Ovary (tissue), 9 donors: ENCODE measurements around the gene SERPINA9. TPM values are rescaled to one million over a fixed set of nuclear protein-coding genes. Genes with fewer than 3 reads are reported as not detected.

Experiments
- DNase-seq, 5 donors: peaks; one replicate each; pipeline ENCODE4 v3.0.0-alpha.2; 2019 to 2020
- H3K27ac ChIP-seq, 2 donors: fragments of 200-600 bp; one replicate each; pipeline versions ENCODE4 v1.5.1 to v1.8.0; 2019 to 2022
- H3K27me3 ChIP-seq: fragments of 200-600 bp; one replicate; pipeline ENCODE4 v1.8.0; 2022
- H3K36me3 ChIP-seq: fragments of 200-600 bp; sonication (generic); one replicate; pipeline ENCODE4 v1.5.1; 2019
- H3K4me1 ChIP-seq: one replicate; pipeline ENCODE4 v1.8.1; 2013; ENCODE audit warnings: mild to moderate bottlenecking, moderate library complexity; ENCODE audit not compliant: insufficient read depth
- H3K4me3 ChIP-seq: fragments of 200-600 bp; sonication (generic); one replicate; pipeline ENCODE4 v1.5.1; 2017
- H3K9me3 ChIP-seq, 2 donors: fragments of 200-600 bp in 1 of 2; sonication (generic) in 1 of 2; one replicate each; pipeline versions ENCODE4 v1.5.1 to v1.8.1; 2013 to 2019; ENCODE audit warnings: mild to moderate bottlenecking in 1 of 2, moderate library complexity in 1 of 2
- EP300 ChIP-seq: sonication (generic); formaldehyde crosslinking; IDR thresholded peaks from one replicate; pipeline ENCODE4 v1.6.1; 2017; ENCODE audit warnings: antibody characterized with exemption
- POLR2A ChIP-seq: fragments of 450-650 bp; IDR thresholded peaks from one replicate; pipeline ENCODE4 v1.6.1; 2017; ENCODE audit warnings: antibody characterized with exemption, mild to moderate bottlenecking, moderate library complexity
- WGBS, 3 donors: extraction: QIAGEN DNeasy Blood & Tissue Kit in 1 of 3; methylation state at CpG; one replicate each; pipeline versions ENCODE4 v1.1.5 to v1.1.7; 2013 to 2017; 5-methylcytosine and 5-hydroxymethylcytosine counted together
- intact Hi-C, 4 donors: fragments of 100-400 bp; cut with DNase I; formaldehyde crosslinking; loops; one replicate each; pipeline versions ENCODE4 v1.11.0 to v1.15.1; 2022 to 2023
- polyA plus RNA-seq, 2 donors: library from polyadenylated mRNA; stranded (reverse); fragments of 200-250 nt in 1 of 2; fragments of 350-450 nt in 1 of 2; fragmentation: Illumina TruSeq in 1 of 2; extraction: RNeasy Lipid Tissue Mini Kit (QIAGEN cat#74804) in 1 of 2; gene quantifications; one replicate each; pipeline ENCODE4 v1.2.3, GENCODE V29; 2013 to 2014
- total RNA-seq, 7 donors: library from RNA; depleted of rRNA in 2 of 7; stranded (reverse); fragments of >200 nt in 2 of 7; fragmentation: NEBNext Ultra II Directional in 3 of 7; extraction: Animal tissue kit (Norgen Biotek cat#: 25700) in 3 of 7; gene quantifications; one replicate each; pipeline versions ENCODE4 v1.1.0 to v1.2.4, GENCODE V29; 2016 to 2023
- TF ChIP-seq, protein P1 (sequence below), 3 donors: fragments of 450-650 bp in 2 of 3; fragments of 200-600 bp in 1 of 3; IDR thresholded peaks; one replicate each; pipeline versions ENCODE4 v1.5.1 to v1.8.0; 2016 to 2022; ENCODE audit warnings: antibody characterized with exemption in 3 of 3, mild to moderate bottlenecking in 1 of 3
- donor health status: DM: no; HTN: no; CAD: no; lungs with moderate emphysema.
- donor health status: DM: no; HTN: no; CAD: no.
- donor health status: Bipolar disorder and iron deficiency.
- donor health status: DM: yes; HTN: yes; CAD: no.
- donor health status: DM: no; HTN: no; CAD: no.
- donor health status: DM: yes; HTN: yes; CAD: no.

SERPINA9 gene
- total and polyA plus RNA-seq, 9 donors = not detected

DNA sequence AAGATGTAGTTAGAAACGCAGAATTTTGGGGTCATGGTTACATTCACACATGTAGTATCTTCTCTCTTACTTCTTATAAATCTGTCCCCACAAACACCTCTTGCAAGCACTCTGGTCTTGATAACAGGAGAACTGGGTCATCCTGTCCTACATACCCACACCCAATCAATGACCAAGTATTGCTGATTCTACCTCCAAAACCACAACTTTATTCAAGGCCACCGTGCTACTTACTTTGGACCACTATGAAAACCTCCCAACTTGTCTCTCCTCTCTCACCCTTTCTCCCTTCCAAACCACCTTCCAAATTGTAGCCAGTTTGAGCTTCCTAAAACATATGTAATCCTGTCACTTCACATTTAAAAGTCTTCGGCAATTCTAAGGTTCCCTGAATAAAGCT is 28.8 kb downstream of the SERPINA9 start:
- WGBS, 3 donors = 51 to 60% (median 52%) methylated on average over 3 of the region's 3 CpGs
- Histone ChIP-seq H3K9me3 (no peaks in the 10 kb centered on the region), H3K4me1 (no peaks in the 10 kb centered on the region), H3K27me3 (no peaks in the 10 kb centered on the region), H3K27ac (no peak overlapping the region), H3K36me3 (no peaks in the 10 kb centered on the region), H3K4me3 (no peak overlapping the region)
- TF ChIP-seq EP300 = no peak
- intact Hi-C loops = no loop called here
- DNase-seq = no peak

DNA sequence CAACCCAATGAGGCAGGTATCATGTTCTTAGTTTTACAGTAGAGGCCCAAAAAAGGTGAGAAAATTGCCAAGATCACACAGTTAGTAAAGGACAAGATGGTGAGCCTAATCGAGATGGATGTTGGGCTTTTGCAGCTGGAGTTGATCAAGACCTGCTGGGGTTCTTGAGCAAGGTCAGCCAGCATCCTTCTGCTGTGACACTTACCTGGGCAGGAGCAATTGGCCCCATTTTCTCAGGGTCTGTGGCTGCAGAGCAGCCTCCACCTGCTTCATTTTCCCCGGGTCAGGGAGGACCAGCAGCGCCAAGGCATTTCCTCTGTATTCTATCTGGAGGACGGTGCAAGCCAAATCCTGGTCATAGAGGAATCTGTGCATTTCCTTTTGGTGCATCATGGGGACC is 29.9 kb downstream of the SERPINA9 start:
- H3K27me3 ChIP-seq = no peaks in the 10 kb centered on the region
- no peak for DNase-seq
- no peak overlapping the region for H3K4me3 ChIP-seq
- H3K4me1 ChIP-seq = no peaks in the 10 kb centered on the region
- H3K9me3 ChIP-seq = no peaks in the 10 kb centered on the region
- no peak overlapping the region for H3K27ac ChIP-seq
- TF ChIP-seq EP300 (no peak), POLR2A (no peak)
- TF ChIP-seq, protein P1, sequence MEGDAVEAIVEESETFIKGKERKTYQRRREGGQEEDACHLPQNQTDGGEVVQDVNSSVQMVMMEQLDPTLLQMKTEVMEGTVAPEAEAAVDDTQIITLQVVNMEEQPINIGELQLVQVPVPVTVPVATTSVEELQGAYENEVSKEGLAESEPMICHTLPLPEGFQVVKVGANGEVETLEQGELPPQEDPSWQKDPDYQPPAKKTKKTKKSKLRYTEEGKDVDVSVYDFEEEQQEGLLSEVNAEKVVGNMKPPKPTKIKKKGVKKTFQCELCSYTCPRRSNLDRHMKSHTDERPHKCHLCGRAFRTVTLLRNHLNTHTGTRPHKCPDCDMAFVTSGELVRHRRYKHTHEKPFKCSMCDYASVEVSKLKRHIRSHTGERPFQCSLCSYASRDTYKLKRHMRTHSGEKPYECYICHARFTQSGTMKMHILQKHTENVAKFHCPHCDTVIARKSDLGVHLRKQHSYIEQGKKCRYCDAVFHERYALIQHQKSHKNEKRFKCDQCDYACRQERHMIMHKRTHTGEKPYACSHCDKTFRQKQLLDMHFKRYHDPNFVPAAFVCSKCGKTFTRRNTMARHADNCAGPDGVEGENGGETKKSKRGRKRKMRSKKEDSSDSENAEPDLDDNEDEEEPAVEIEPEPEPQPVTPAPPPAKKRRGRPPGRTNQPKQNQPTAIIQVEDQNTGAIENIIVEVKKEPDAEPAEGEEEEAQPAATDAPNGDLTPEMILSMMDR (IDR thresholded peaks at IDR 0.05) = no peak
- 72 to 77% (median 74%) methylated on average over 4 of the region's 4 CpGs for WGBS, 3 donors
- H3K36me3 ChIP-seq = no peaks in the 10 kb centered on the region
- intact Hi-C loops = no loop called here

DNA sequence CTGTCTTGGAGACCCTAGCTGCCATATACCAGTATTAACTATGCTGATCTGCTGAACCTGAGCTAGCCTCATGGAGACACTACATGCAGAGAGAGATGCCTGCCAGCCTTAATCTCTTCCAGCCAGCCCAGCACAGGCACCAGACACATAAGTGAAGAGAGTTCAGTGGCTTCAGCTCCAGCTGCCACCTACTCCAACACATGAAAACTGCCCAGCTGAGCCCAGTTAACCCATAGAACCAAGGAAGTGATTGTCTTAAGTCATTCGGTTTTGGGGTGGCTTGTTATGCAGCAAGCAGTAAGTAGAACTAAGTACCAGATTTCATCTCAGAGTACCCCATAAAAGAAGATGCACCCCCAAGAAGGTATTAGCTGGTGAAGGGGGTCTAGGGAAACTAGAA is 31.0 kb downstream of the SERPINA9 start:
- Histone ChIP-seq H3K4me3 (no peak overlapping the region), H3K27ac (no peak overlapping the region), H3K36me3 (no peaks in the 10 kb centered on the region), H3K4me1 (no peaks in the 10 kb centered on the region), H3K27me3 (no peaks in the 10 kb centered on the region), H3K9me3 (no peaks in the 10 kb centered on the region)
- no peak for DNase-seq
- no peak for TF ChIP-seq EP300
- no peak for TF ChIP-seq POLR2A
- TF ChIP-seq, protein P1 (IDR thresholded peaks at IDR 0.05) = no peak
- 72 to 78% (median 75%) methylated on average over 1 of the region's 1 CpG for WGBS, 3 donors
- intact Hi-C loops = no loop called here

DNA sequence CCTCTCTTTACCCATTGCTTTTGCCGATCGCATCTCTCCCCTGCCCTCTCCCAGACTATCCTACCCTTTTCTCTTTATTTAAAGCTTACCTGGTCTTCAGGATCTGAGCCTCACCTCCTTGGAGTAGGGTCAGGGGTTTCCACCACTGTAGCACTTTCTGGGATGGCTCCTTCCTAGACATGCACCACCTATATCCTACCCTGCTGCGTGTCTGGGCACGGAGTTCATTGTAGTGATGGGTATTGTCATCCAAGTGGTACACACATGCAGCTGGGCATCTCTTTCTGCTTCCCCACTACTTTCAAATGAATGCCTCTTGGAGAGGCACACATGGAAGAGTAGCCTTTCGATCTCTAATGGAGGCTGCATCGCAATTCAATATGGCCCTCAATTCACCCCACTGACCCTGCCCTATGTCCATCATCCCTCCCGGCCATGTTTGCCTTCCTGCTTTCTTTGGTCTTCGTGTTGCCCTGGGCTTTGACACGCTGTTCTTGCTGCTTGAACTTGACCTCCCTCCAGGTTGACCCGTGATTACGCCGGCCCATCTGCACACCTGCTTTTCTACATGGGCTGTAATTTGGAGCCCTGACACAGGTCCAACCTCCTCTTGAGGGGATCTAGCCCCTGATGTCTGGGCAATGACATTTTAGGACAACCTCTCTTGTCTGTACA is 34.3 kb downstream of the SERPINA9 start:
- no peaks in the 10 kb centered on the region for H3K27me3 ChIP-seq
- intact Hi-C loops = no loop called here
- H3K9me3 ChIP-seq = no peaks in the 10 kb centered on the region
- no peak overlapping the region for H3K4me3 ChIP-seq
- no peaks in the 10 kb centered on the region for H3K36me3 ChIP-seq
- no peak overlapping the region for H3K27ac ChIP-seq
- TF ChIP-seq, protein P1 (IDR thresholded peaks at IDR 0.05) = no peak
- TF ChIP-seq EP300 (no peak), POLR2A (no peak)
- no peak for DNase-seq
- 92 to 96% (median 92%) methylated on average over 12 of the region's 12 CpGs for WGBS, 3 donors
- no peaks in the 10 kb centered on the region for H3K4me1 ChIP-seq

DNA sequence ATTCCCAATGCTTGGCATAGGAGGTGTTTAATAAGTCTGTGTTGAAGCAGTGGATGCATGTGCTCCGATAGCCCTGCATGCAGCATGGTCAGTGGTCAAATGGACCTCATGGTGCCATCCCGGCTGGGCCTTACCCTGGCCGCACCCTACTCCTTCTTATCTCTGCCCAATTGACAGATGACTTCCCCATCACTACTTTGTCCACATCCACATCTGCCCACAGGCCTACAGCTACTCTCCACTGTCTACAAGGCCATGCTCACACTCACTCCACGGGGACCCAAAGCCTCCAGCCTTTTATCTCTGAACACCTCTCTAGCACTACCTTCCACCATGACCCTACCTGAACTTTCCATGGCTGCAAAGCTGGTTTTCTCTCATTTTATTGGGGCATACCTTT is 34.9 kb downstream of the SERPINA9 start:
- no peak for DNase-seq
- intact Hi-C loops = no loop called here

More for the DNA sequence above, 34.9 kb downstream of the SERPINA9 start:
- no peaks in the 10 kb centered on the region for H3K4me1 ChIP-seq
- H3K27ac ChIP-seq = no peak overlapping the region
- H3K27me3 ChIP-seq = no peaks in the 10 kb centered on the region
- TF ChIP-seq EP300 = no peak
- TF ChIP-seq POLR2A = no peak
- TF ChIP-seq, protein P1 (IDR thresholded peaks at IDR 0.05) = no peak
- WGBS, 3 donors = 85 to 92% (median 90%) methylated on average over 4 of the region's 4 CpGs
- no peak overlapping the region for H3K4me3 ChIP-seq
- no peaks in the 10 kb centered on the region for H3K9me3 ChIP-seq
- no peaks in the 10 kb centered on the region for H3K36me3 ChIP-seq
